Keratinocyte (primary cell): ENCODE measurements around the gene IGBP1.

ENCODE experiments used
- CTCF ChIP-seq, 3 experiments: IDR thresholded peaks in 1 of 3; conservative IDR thresholded peaks in 1 of 3; optimal IDR thresholded peaks in 1 of 3; 2 replicates in 2 of 3; 3 replicates in 1 of 3; pipeline versions ENCODE3 to v1.5.1; 2011; ENCODE audit warnings: low read length in 3 of 3, mild to moderate bottlenecking in 3 of 3, moderate library complexity in 2 of 3, control low read depth in 1 of 3, inconsistent platforms in 1 of 3; ENCODE audit not compliant: insufficient read depth in 2 of 3; ENCODE audit errors: extremely low read depth in 1 of 3
- EZH2 ChIP-seq: IDR thresholded peaks from one replicate; pipeline ENCODE4 v1.6.1; 2012; ENCODE audit warnings: inconsistent platforms, mild to moderate bottlenecking, low read length, moderate library complexity

DNA sequence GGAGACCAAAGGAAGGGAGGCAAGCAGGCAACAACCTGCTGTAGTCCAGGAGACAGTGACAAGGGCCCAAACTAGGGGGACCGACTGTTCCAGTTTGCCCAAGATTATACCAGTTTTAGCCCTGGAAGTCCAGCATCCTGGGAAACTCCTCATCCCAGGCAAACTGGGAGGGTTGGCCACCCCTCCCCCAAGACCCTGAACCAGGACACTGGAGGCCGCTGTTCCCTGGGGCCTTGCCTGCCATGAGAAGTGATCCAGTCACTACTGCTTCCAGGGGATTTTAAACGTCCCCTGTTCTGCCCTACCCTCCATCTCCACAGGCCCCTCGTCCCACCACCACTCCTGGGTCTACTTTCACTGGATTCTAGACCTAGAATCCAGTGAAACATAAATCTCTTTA is 39.7 kb downstream of the IGBP1 start:
- TF ChIP-seq CTCF (optimal IDR thresholded peaks at IDR 0.05 in 1 of 3, IDR thresholded peaks at IDR 0.05 in 1 of 3, conservative IDR thresholded peaks at IDR 0.05 in 1 of 3; ENCODE audit: extremely low read depth in 1 of 3, insufficient read depth in 2 of 3, low read length in 3 of 3) = no peak
- TF ChIP-seq EZH2 = no peak
